Heart left ventricle (tissue), 16 donors: Measurements from ENCODE around the gene RCHY1. TPM values are rescaled to one million over a fixed set of nuclear protein-coding genes. Genes with fewer than 3 reads are reported as not detected.

Experiments
- ATAC-seq, 4 donors: fragments of 200-7000 bp; cut with Tn5 transposase; one replicate each; pipeline ENCODE4 v1.9.1; 2020 to 2022; ENCODE audit warnings: moderate library complexity in 4 of 4, mild to moderate bottlenecking in 3 of 4, moderate number of reproducible peaks in 1 of 4
- DNase-seq, 5 donors: peaks; one replicate each; pipeline ENCODE4 v3.0.0-alpha.2; 2020
- H3K27ac ChIP-seq, 12 donors: fragments of 200-600 bp; sonication (generic) in 4 of 12; one replicate each; pipeline versions ENCODE4 v1.5.0 to v1.8.0; 2016 to 2022; ENCODE audit warnings: mild to moderate bottlenecking in 2 of 12
- H3K27me3 ChIP-seq, 9 donors: fragments of 200-600 bp; sonication (generic) in 2 of 9; one replicate each; pipeline versions ENCODE4 v1.5.1 to v1.8.0; 2016 to 2022; ENCODE audit warnings: mild to moderate bottlenecking in 3 of 9
- H3K36me3 ChIP-seq, 9 donors: fragments of 200-600 bp; sonication (generic) in 2 of 9; one replicate each; pipeline versions ENCODE4 v1.5.0 to v1.8.0; 2018 to 2022; ENCODE audit warnings: mild to moderate bottlenecking in 2 of 9
- H3K4me1 ChIP-seq, 12 donors: fragments of 200-600 bp; sonication (generic) in 4 of 12; one replicate each; pipeline versions ENCODE4 v1.5.0 to v1.8.0; 2016 to 2022; ENCODE audit warnings: mild to moderate bottlenecking in 3 of 12
- H3K4me3 ChIP-seq, 12 donors: fragments of 200-600 bp; sonication (generic) in 4 of 12; one replicate each; pipeline versions ENCODE4 v1.5.0 to v1.8.0; 2017 to 2022; ENCODE audit warnings: mild to moderate bottlenecking in 9 of 12, moderate library complexity in 4 of 12
- H3K9me3 ChIP-seq, 12 donors: fragments of 200-600 bp; sonication (generic) in 4 of 12; one replicate each; pipeline versions ENCODE4 v1.5.0 to v1.8.0; 2016 to 2022; ENCODE audit warnings: mild to moderate bottlenecking in 1 of 12
- POLR2A ChIP-seq, 2 donors: fragments of 450-650 bp; IDR thresholded peaks; one replicate each; pipeline ENCODE4 v1.6.1; 2017; ENCODE audit warnings: antibody characterized with exemption in 2 of 2, mild to moderate bottlenecking in 2 of 2, moderate library complexity in 2 of 2
- WGBS, 4 donors: extraction: QIAGEN DNeasy Blood & Tissue Kit in 2 of 4; methylation state at CpG; one replicate each; pipeline versions ENCODE4 v1.1.5 to v1.1.7; 2013 to 2018; 5-methylcytosine and 5-hydroxymethylcytosine counted together
- intact Hi-C, 10 donors: fragments of 100-400 bp; cut with DNase I; formaldehyde crosslinking; loops; one replicate each; pipeline versions ENCODE4 v1.11.1 to v1.14.2; 2022
- polyA plus RNA-seq, 2 donors: library from polyadenylated mRNA; stranded (reverse); fragments of 200-250 nt; gene quantifications; one replicate each; pipeline ENCODE4 v1.2.3, GENCODE V29; 2013
- total RNA-seq, 9 donors: library from RNA; depleted of rRNA in 2 of 9; stranded (reverse); fragments of >200 nt in 2 of 9; fragmentation: NEBNext Ultra II Directional in 3 of 9; extraction: Animal tissue kit (Norgen Biotek cat#: 25700) in 3 of 9; gene quantifications; one replicate each; pipeline versions ENCODE4 v1.1.0 to v1.2.4, GENCODE V29; 2016 to 2023
- TF ChIP-seq, protein P1 (sequence below), 12 donors: fragments of 200-600 bp; sonication (generic) in 4 of 12; IDR thresholded peaks; one replicate each; pipeline versions ENCODE4 v1.5.0 to v1.8.0; 2018 to 2022; ENCODE audit warnings: antibody characterized with exemption in 12 of 12, mild to moderate bottlenecking in 5 of 12
- donor health status: ischemic (EF 13 %, LVEDD 7.1; RV severe dilation, severe dysfunction).
- donor health status: healthy with polysubstance abuse.
- donor health status: DM: no; HTN: yes; CAD: no.
- donor health status: DM: no; HTN: no; CAD: no.
- donor health status: ischemic (EF 25% LVEDD 6.9; RV normal size, moderate dysfunction).
- donor health status: ischemic (EF 25% LVEDD 5.7; RV mildly dilated, moderate dysfunction).
- donor health status: healthy.
- donor health status: DM: yes; HTN: yes; CAD: no.
- donor health status: ischemic (EF 35%, LVEDD 5.7; RV mildly dilated, moderate dysfunction).
- donor health status: nonischemic (EF 11% LVEDD 7.7; RV severe dilation, severe dysfunction).
- donor health status: DM: yes; HTN: yes; CAD: no.
- donor health status: PGD.
- donor health status: ischemic (EF 29% LVEDD 5.4; RV normal size, mild dysfunction).
- donor health status: nonischemic (EF 23%, LVEDD 6.1; RV moderate dilation, normal function).

Gene RCHY1
- total and polyA plus RNA-seq, 11 donors, result 17.7 to 54.1 (median 38.4) TPM

DNA sequence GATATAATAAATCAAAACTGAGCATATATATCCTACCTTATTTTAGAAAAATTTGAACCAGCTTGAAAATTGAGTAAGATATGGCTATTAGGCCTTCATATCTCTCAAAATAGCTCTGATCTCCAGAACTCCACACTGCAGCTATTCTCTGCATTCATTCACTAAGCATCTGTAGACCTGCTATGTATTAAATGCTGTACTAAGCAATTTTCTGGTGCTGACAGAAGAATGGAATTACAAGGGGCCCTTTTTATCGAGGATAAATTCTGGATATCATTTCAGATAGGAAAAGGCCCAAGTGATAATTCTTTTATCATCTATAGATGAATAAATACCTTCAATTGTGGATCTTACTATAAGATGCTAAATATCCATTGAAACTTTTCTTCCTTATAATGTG is 1.9 kb upstream of the RCHY1 start:
- Histone ChIP-seq H3K27me3 (no peaks in the 10 kb centered on the region), H3K4me3 (no peak overlapping the region), H3K4me1 (peaks cover 0 to 46% (median 29%) of the 10 kb centered on the region in 12 donors), H3K36me3 (peaks cover 0 to 44% (median 26%) of the 10 kb centered on the region in 9 donors), H3K27ac (no peak overlapping the region), H3K9me3 (no peaks in the 10 kb centered on the region)
- intact Hi-C loops, result loop anchor here in 1 of 10 donors (10.0 kb wide), 2 partner anchors 159 to 581 kb away; partner anchors contain the start of genes G3BP2 and PARM1
- WGBS, 4 donors, result 67 to 83% (median 71%) methylated on average over 1 of the region's 1 CpG
- ATAC-seq (no peak), DNase-seq (no peak)
- TF ChIP-seq POLR2A (IDR thresholded peaks at IDR 0.05), result no peak
- TF ChIP-seq, protein P1, sequence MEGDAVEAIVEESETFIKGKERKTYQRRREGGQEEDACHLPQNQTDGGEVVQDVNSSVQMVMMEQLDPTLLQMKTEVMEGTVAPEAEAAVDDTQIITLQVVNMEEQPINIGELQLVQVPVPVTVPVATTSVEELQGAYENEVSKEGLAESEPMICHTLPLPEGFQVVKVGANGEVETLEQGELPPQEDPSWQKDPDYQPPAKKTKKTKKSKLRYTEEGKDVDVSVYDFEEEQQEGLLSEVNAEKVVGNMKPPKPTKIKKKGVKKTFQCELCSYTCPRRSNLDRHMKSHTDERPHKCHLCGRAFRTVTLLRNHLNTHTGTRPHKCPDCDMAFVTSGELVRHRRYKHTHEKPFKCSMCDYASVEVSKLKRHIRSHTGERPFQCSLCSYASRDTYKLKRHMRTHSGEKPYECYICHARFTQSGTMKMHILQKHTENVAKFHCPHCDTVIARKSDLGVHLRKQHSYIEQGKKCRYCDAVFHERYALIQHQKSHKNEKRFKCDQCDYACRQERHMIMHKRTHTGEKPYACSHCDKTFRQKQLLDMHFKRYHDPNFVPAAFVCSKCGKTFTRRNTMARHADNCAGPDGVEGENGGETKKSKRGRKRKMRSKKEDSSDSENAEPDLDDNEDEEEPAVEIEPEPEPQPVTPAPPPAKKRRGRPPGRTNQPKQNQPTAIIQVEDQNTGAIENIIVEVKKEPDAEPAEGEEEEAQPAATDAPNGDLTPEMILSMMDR (IDR thresholded peaks at IDR 0.05), result no peak

DNA sequence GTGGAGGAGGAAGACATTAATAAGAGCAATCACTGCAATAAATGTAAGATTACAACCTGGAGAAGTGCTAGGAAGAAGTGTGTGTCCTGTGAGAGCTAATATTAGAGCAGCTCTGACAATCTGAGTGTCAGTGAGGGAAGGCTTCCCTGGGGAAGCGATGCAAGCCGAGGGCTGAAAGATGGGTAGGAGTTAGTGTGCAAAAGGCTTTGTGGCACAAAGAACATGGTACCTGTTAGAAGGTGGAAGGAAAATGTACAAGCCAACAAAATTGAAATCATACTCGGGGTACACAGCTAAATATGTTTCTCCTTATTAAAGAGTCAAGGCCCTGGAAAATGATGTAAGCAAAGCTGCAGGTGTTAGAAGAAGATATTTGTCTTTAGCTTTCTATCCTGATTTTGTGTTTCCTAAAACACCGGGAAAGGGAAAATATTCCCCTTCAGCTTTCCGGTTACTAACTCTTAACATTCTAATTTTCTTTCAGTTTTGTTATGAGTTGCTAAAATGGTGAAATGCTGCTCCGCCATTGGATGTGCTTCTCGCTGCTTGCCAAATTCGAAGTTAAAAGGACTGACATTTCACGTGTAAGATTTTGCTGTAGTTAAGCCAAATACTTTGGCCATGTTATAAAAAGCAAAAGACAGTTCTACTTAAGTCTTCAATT is 878 bp upstream of the RCHY1 start:
- WGBS, 4 donors, result 55 to 62% (median 56%) methylated on average over 9 of the region's 9 CpGs
- Histone ChIP-seq H3K4me3 (peak overlapping the region; percentile 45 to 88 (median 76)), H3K36me3 (peaks cover 0 to 33% (median 26%) of the 10 kb centered on the region in 9 donors), H3K27me3 (no peaks in the 10 kb centered on the region), H3K9me3 (no peaks in the 10 kb centered on the region), H3K27ac (peak overlapping the region; percentile 33 to 99 (median 96)), H3K4me1 (peaks cover 0 to 56% (median 36%) of the 10 kb centered on the region in 12 donors)
- DNase-seq, result no peak
- TF ChIP-seq, protein P1 (IDR thresholded peaks at IDR 0.05), result no peak
- TF ChIP-seq POLR2A (IDR thresholded peaks at IDR 0.05), result no peak
- ATAC-seq, result peak in 2 of 4 donors; percentile 4
- intact Hi-C loops, result loop anchor here in 2 of 10 donors (5.0 to 10.0 kb wide), 4 partner anchors 157 to 583 kb away; partner anchors contain the start of genes G3BP2 (in 2 of the 2) and PARM1 (in 2 of the 2)

DNA sequence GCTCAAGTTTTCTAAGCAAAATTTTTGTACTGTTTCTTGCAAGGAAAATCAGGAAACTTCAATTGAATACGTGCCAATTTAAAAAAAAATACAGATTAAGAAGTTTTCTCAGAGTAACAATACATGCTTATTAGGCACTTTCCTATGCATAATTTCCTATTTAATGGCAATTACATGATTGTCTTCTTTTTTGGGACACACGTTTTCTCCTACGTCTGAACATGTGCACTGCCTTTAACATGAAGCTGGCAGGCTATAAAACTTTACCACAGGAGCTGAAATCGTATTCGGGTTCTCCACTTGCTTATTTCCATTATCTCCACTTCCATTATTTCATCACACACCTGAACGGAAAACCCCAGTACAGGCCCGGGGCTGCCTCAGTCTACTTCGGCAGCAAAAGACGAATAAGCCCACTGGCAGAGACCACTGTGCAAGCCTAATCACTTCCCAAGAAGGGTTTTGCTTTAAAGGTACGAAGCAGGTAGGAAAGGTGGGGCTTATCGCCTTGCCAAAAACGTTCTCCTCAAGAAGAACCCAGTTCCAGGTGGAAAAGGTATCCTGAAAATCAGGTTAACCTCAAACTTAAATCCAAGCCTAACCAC is 575 bp downstream of the RCHY1 start:
- Histone ChIP-seq H3K27ac (peak overlapping the region; percentile 33 to 99 (median 96)), H3K4me3 (peak overlapping the region; percentile 45 to 88 (median 76)), H3K27me3 (no peaks in the 10 kb centered on the region), H3K36me3 (peaks cover 0 to 28% (median 23%) of the 10 kb centered on the region in 9 donors), H3K9me3 (no peaks in the 10 kb centered on the region), H3K4me1 (peaks cover 0 to 67% (median 41%) of the 10 kb centered on the region in 12 donors)
- TF ChIP-seq POLR2A (IDR thresholded peaks at IDR 0.05), result no peak
- TF ChIP-seq, protein P1 (IDR thresholded peaks at IDR 0.05), result no peak
- ATAC-seq (no peak), DNase-seq (no peak)
- intact Hi-C loops, result loop anchor here in 2 of 10 donors (5.0 to 10.0 kb wide), 4 partner anchors 159 to 581 kb away; partner anchors contain the start of genes G3BP2 (in 2 of the 2) and PARM1 (in 2 of the 2)
- WGBS, 4 donors, result 0 to 1% (median 1%) methylated on average over 12 of the region's 12 CpGs
